Heart left ventricle (tissue), 13 donors: ENCODE data around the gene ACSL1.

Experiments used
- POLR2A ChIP-seq, 2 donors: fragments of 450-650 bp; IDR thresholded peaks; one replicate each; pipeline ENCODE4 v1.6.1; 2017; ENCODE audit warnings: antibody characterized with exemption in 2 of 2, mild to moderate bottlenecking in 2 of 2, moderate library complexity in 2 of 2
- TF ChIP-seq, protein P1 (sequence below), 12 donors: fragments of 200-600 bp; sonication (generic) in 4 of 12; IDR thresholded peaks; one replicate each; pipeline versions ENCODE4 v1.5.0 to v1.8.0; 2018 to 2022; ENCODE audit warnings: antibody characterized with exemption in 12 of 12, mild to moderate bottlenecking in 5 of 12
- donor health status: ischemic (EF 13 %, LVEDD 7.1; RV severe dilation, severe dysfunction).
- donor health status: DM: no; HTN: yes; CAD: no.
- donor health status: DM: no; HTN: no; CAD: no.
- donor health status: ischemic (EF 25% LVEDD 6.9; RV normal size, moderate dysfunction).
- donor health status: ischemic (EF 25% LVEDD 5.7; RV mildly dilated, moderate dysfunction).
- donor health status: ischemic (EF 35%, LVEDD 5.7; RV mildly dilated, moderate dysfunction).
- donor health status: nonischemic (EF 11% LVEDD 7.7; RV severe dilation, severe dysfunction).
- donor health status: DM: yes; HTN: yes; CAD: no.
- donor health status: PGD.
- donor health status: ischemic (EF 29% LVEDD 5.4; RV normal size, mild dysfunction).
- donor health status: nonischemic (EF 23%, LVEDD 6.1; RV moderate dilation, normal function).

- TF ChIP-seq, protein P1, sequence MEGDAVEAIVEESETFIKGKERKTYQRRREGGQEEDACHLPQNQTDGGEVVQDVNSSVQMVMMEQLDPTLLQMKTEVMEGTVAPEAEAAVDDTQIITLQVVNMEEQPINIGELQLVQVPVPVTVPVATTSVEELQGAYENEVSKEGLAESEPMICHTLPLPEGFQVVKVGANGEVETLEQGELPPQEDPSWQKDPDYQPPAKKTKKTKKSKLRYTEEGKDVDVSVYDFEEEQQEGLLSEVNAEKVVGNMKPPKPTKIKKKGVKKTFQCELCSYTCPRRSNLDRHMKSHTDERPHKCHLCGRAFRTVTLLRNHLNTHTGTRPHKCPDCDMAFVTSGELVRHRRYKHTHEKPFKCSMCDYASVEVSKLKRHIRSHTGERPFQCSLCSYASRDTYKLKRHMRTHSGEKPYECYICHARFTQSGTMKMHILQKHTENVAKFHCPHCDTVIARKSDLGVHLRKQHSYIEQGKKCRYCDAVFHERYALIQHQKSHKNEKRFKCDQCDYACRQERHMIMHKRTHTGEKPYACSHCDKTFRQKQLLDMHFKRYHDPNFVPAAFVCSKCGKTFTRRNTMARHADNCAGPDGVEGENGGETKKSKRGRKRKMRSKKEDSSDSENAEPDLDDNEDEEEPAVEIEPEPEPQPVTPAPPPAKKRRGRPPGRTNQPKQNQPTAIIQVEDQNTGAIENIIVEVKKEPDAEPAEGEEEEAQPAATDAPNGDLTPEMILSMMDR (IDR thresholded peaks at IDR 0.05): no peak
- no peak for TF ChIP-seq POLR2A (IDR thresholded peaks at IDR 0.05)
These were observed 34.9 kb downstream of the ACSL1 start for GRCh38 chr4:184790826-184791225.
